ENCODE measurements around the gene MAN2A2. TPM values are rescaled to one million over a fixed set of nuclear protein-coding genes. Genes with fewer than 3 reads are reported as not detected.

The MAN2A2 gene
- total RNA-seq, 1 donor from 2014 or later = 18.5 TPM

DNA sequence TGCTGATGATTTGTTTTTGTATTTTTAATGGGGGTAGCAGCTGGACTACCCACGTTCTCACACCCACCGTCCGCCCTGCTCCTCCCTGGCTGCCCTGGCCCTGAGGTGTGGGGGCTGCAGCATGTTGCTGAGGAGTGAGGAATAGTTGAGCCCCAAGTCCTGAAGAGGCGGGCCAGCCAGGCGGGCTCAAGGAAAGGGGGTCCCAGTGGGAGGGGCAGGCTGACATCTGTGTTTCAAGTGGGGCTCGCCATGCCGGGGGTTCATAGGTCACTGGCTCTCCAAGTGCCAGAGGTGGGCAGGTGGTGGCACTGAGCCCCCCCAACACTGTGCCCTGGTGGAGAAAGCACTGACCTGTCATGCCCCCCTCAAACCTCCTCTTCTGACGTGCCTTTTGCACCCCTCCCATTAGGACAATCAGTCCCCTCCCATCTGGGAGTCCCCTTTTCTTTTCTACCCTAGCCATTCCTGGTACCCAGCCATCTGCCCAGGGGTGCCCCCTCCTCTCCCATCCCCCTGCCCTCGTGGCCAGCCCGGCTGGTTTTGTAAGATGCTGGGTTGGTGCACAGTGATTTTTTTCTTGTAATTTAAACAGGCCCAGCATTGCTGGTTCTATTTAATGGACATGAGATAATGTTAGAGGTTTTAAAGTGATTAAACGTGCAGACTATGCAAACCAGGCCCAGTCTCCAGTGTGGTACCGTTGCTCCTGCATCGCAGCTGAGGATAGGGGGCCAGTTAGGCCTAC lies 20.1 kb upstream of the MAN2A2 start:
- peaks cover 20% of the 10 kb centered on the region for H3K4me1 ChIP-seq (ENCODE audit: insufficient read depth, low read length)
- H3K4me3 ChIP-seq (ENCODE audit: insufficient read depth, low read depth, low read length) = no peak overlapping the region
- TF ChIP-seq, protein P1, sequence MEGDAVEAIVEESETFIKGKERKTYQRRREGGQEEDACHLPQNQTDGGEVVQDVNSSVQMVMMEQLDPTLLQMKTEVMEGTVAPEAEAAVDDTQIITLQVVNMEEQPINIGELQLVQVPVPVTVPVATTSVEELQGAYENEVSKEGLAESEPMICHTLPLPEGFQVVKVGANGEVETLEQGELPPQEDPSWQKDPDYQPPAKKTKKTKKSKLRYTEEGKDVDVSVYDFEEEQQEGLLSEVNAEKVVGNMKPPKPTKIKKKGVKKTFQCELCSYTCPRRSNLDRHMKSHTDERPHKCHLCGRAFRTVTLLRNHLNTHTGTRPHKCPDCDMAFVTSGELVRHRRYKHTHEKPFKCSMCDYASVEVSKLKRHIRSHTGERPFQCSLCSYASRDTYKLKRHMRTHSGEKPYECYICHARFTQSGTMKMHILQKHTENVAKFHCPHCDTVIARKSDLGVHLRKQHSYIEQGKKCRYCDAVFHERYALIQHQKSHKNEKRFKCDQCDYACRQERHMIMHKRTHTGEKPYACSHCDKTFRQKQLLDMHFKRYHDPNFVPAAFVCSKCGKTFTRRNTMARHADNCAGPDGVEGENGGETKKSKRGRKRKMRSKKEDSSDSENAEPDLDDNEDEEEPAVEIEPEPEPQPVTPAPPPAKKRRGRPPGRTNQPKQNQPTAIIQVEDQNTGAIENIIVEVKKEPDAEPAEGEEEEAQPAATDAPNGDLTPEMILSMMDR (IDR thresholded peaks at IDR 0.05; ENCODE audit: insufficient read depth, low read depth, low read length) = no peak
- TF ChIP-seq EZH2 (IDR thresholded peaks at IDR 0.05; ENCODE audit: insufficient read depth, low read length) = no peak
- Mint-ChIP-seq H3K27me3 (ENCODE audit: low read depth, unreplicated experiment) (peaks cover 2% of the 10 kb centered on the region), H3K4me1 (ENCODE audit: low read depth, unreplicated experiment) (no peaks in the 10 kb centered on the region), H3K27ac (ENCODE audit: unreplicated experiment) (no peak overlapping the region), H3K36me3 (ENCODE audit: low read depth, unreplicated experiment) (peaks cover 9% of the 10 kb centered on the region), H3K9me3 (ENCODE audit: unreplicated experiment) (no peaks in the 10 kb centered on the region), H3K4me3 (ENCODE audit: unreplicated experiment) (no peak overlapping the region)
- H3K27ac ChIP-seq (ENCODE audit: low read depth, low read length) = no peak overlapping the region
- H4K20me1 ChIP-seq (ENCODE audit: insufficient read depth, low read length) = no peaks in the 10 kb centered on the region
- DNase-seq (ENCODE audit: low read depth) (no peak), FAIRE-seq (no peak)
- H2AFZ ChIP-seq (ENCODE audit: low read depth, low read length) = no peak overlapping the region
- no peaks in the 10 kb centered on the region for H3K27me3 ChIP-seq (ENCODE audit: insufficient read depth, low read length)
- H3K36me3 ChIP-seq (ENCODE audit: insufficient read depth, low read length) = peaks cover 9% of the 10 kb centered on the region
- no peaks in the 10 kb centered on the region for H3K9me3 ChIP-seq (ENCODE audit: insufficient read depth, low read depth, low read length)
- H3K9ac ChIP-seq (ENCODE audit: low read length) = no peak overlapping the region
- no peak overlapping the region for H3K4me2 ChIP-seq (ENCODE audit: low read length)
- H3K79me2 ChIP-seq (ENCODE audit: insufficient read depth, low read length) = no peaks in the 10 kb centered on the region

DNA sequence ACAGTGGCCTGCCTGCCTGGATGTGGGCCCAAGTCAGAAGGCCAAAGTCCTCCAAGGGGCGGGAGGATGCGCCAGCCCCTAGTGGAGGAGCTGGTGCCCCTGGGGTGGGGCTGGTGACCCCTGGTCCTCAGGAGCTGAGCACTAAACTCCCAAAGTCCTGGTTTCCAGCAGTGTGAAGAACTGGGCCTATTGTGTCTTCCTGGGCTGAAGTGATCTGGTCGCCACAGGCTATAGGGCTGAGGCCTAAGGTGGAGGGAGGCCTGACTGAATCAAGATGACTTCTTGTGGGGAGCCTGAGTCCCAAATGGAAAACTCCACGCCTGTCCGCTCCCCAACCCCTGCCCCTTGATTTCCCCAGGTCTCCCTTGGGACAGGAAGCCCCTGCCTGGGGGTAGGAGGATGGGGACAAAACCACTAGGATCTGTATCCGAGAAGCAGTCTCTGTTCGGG lies 19.6 kb upstream of the MAN2A2 start:
- Histone ChIP-seq H2AFZ (ENCODE audit: low read depth, low read length) (peak overlapping the region; percentile 64), H3K4me3 (ENCODE audit: insufficient read depth, low read depth, low read length) (peak overlapping the region; percentile 33), H3K27ac (ENCODE audit: low read depth, low read length) (peak overlapping the region; percentile 25), H3K36me3 (ENCODE audit: insufficient read depth, low read length) (peaks cover 6% of the 10 kb centered on the region), H3K4me2 (ENCODE audit: low read length) (peak overlapping the region; percentile 82), H3K9ac (ENCODE audit: low read length) (peak overlapping the region; percentile 79), H3K9me3 (ENCODE audit: insufficient read depth, low read depth, low read length) (no peaks in the 10 kb centered on the region), H3K4me1 (ENCODE audit: insufficient read depth, low read length) (peaks cover 20% of the 10 kb centered on the region), H4K20me1 (ENCODE audit: insufficient read depth, low read length) (no peaks in the 10 kb centered on the region), H3K79me2 (ENCODE audit: insufficient read depth, low read length) (no peaks in the 10 kb centered on the region), H3K27me3 (ENCODE audit: insufficient read depth, low read length) (no peaks in the 10 kb centered on the region)
- no peak overlapping the region for H3K4me3 Mint-ChIP-seq (ENCODE audit: unreplicated experiment)
- DNase-seq (ENCODE audit: low read depth) = no peak
- no peak for FAIRE-seq
- no peak for TF ChIP-seq EZH2 (IDR thresholded peaks at IDR 0.05; ENCODE audit: insufficient read depth, low read length)
- TF ChIP-seq, protein P1 (IDR thresholded peaks at IDR 0.05; ENCODE audit: insufficient read depth, low read depth, low read length) = no peak
- no peaks in the 10 kb centered on the region for H3K9me3 Mint-ChIP-seq (ENCODE audit: unreplicated experiment)
- no peak overlapping the region for H3K27ac Mint-ChIP-seq (ENCODE audit: unreplicated experiment)
- H3K36me3 Mint-ChIP-seq (ENCODE audit: low read depth, unreplicated experiment) = peaks cover 4% of the 10 kb centered on the region
- H3K4me1 Mint-ChIP-seq (ENCODE audit: low read depth, unreplicated experiment) = no peaks in the 10 kb centered on the region
- peaks cover 2% of the 10 kb centered on the region for H3K27me3 Mint-ChIP-seq (ENCODE audit: low read depth, unreplicated experiment)
